ENCODE data around the gene RAB11FIP4.
A peak's percentile ranks its signal among the peaks of the same experiment; 100 is the strongest.

Gene RAB11FIP4

DNA sequence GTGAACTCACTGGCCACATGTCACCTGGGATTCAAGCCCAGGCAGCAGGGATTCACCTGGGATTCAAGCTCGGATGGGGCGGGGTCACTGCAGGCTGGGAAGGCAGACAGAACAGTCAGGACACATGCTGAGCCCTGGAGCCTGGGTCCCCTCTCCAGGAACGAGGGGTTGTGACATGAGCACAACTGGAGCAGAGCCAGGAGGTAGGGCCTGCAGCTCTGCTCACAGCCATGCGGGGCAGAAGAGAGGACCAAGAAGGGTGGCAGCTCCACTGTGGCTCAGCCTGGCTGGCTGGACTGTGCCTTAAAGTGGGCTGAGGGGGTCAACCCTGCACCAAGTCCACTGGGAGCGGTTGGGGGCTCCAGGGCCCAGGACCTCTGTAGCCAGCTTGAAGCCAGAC is 150.1 kb downstream of the RAB11FIP4 start:
- DNase-seq (ENCODE audit: low read depth) = no peak
- TF ChIP-seq, protein P1, sequence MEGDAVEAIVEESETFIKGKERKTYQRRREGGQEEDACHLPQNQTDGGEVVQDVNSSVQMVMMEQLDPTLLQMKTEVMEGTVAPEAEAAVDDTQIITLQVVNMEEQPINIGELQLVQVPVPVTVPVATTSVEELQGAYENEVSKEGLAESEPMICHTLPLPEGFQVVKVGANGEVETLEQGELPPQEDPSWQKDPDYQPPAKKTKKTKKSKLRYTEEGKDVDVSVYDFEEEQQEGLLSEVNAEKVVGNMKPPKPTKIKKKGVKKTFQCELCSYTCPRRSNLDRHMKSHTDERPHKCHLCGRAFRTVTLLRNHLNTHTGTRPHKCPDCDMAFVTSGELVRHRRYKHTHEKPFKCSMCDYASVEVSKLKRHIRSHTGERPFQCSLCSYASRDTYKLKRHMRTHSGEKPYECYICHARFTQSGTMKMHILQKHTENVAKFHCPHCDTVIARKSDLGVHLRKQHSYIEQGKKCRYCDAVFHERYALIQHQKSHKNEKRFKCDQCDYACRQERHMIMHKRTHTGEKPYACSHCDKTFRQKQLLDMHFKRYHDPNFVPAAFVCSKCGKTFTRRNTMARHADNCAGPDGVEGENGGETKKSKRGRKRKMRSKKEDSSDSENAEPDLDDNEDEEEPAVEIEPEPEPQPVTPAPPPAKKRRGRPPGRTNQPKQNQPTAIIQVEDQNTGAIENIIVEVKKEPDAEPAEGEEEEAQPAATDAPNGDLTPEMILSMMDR (conservative IDR thresholded peaks at IDR 0.05; ENCODE audit: low read length) = 0 out of 2 replicates have a peak, but pooled peaks have one; percentile 2
- H3K4me3 ChIP-seq (ENCODE audit: low read length) = no peak overlapping the region

DNA sequence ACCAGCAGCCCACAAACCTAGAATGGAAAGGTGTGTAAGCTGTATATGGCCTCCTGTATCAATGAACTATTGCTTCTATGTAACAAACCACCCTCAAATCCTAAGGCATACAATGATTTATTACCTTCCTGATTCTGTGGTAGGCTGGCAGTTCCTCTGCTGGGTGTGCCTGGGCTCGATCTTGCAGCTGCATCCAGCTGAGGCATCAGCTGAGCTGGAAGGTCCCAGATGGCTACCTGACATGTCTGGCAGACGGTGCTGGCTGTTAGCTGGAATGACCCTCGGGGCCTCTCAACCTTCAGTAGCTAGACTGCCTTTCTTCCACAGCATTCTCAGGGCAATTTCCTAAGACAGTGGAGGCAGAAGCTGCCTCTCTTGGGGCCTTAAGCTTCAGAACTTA is 152.7 kb downstream of the RAB11FIP4 start:
- no peak overlapping the region for H3K4me3 ChIP-seq (ENCODE audit: low read length)
- no peak for DNase-seq (ENCODE audit: low read depth)
- TF ChIP-seq, protein P1 (conservative IDR thresholded peaks at IDR 0.05; ENCODE audit: low read length) = no peak

DNA sequence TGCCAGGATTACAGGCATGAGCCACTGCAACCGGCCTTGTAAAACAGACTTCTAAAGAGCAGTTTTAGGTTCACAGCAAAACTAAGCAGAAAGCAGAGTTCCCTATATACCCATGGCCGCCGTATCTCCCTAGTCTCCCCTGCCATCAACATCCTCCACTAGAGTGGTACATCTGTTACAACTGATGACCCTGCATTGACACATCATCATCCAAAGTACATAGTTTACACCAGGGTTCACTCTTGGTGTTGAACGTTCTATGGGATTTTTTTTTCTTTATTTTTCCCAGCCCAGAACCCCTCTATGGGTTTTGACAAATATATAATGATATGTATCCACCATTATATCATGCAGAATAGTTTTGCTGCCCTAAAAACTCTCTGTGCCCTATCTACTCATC is 155.2 kb downstream of the RAB11FIP4 start:
- no peak for DNase-seq (ENCODE audit: low read depth)
- H3K4me3 ChIP-seq (ENCODE audit: low read length) = no peak overlapping the region
- TF ChIP-seq, protein P1 (conservative IDR thresholded peaks at IDR 0.05; ENCODE audit: low read length) = no peak

DNA sequence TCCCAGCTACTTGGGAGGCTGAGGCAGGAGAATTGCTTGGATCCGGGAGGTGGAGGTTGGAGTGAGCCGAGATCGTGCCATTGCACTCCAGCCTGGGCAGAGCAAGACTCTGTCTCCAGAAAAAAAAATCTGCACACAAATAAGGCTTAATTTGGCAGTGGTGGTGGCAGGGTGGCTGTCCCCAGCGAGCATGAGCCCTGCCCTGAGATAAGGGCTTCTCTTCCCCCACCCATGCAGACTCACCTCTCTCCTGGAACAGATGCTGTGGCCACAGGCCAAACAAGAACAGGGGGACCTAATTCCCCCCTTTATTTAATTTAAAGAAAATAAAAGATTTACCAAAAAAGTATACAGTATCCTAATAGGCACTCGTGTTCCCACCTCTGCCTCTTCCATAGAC is 157.2 kb downstream of the RAB11FIP4 start:
- DNase-seq (ENCODE audit: low read depth) = no peak
- H3K4me3 ChIP-seq (ENCODE audit: low read length) = peak overlapping the region; percentile 91
- TF ChIP-seq, protein P1 (conservative IDR thresholded peaks at IDR 0.05; ENCODE audit: low read length) = no peak

DNA sequence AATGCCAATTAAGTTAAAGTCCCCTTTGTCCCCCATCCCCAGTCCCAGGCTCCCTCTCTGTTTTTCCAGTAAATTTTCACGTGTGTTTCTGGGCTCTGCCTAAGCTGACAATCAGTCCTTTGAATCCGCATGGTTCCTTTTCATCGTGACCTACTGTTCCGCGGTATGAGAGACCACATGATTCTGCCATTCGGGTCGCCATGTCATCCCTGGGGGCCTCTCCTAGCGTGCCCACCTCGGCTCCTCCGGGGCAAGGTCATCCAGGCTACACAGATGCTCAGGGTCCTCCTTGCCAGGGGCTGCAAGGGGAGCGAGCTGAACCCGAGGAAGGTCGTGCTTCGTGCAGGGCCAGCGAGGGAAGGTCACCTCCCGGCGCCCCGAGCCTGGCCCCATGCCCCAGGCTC is 157.6 kb downstream of the RAB11FIP4 start:
- H3K4me3 ChIP-seq (ENCODE audit: low read length) = peak overlapping the region; percentile 91
- TF ChIP-seq, protein P1 (conservative IDR thresholded peaks at IDR 0.05; ENCODE audit: low read length) = no peak
- no peak for DNase-seq (ENCODE audit: low read depth)

DNA sequence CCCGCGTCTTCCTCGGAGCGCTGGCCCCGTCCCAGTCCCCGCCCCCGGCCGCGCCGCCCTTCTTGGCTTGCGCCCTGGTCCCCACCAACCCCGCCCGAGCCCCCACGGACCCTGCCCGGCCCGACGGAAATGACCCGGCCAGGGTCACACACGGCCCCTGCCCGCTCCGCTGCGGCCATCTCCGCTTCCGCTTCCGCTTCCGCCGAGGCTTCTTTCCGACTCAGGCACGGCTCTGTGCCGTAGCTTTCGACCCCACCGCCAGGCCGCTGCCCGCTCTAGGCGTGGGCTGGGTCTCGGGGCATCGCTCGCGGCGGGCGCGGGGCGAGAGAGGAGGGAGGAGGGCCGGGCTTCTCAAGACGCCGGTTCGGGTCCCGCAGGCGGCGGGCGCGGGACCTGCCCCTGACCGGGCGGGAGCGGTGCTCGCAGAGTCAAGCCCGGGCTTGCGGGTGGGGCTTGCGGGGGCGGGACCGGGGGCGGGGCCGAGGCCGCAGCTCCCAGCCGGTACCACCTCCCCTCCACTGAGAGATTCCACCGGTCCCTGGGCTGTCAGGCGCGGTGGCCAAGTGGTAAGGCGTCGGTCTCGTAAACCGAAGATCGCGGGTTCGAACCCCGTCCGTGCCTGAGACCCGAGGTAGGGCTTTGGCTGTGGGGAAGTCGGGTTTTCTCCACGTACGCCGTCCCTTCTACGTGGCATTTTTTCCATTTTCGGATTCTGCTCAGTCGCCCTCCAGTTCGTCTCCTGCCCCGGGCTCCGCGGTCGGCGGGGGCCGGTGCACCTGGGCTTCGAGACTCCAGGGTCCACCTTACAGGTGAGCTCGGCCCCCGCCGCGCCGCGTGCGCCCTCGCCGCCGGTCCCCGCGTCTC is 158.3 kb downstream of the RAB11FIP4 start:
- DNase-seq (ENCODE audit: low read depth) = peak; percentile 91
- TF ChIP-seq, protein P1 (conservative IDR thresholded peaks at IDR 0.05; ENCODE audit: low read length) = no peak
- peak overlapping the region; percentile 91 for H3K4me3 ChIP-seq (ENCODE audit: low read length)
